Mucosa of descending colon (tissue), 3 donors: ENCODE results near the gene FZD8. TPM values are rescaled to one million over a fixed set of nuclear protein-coding genes. Genes with fewer than 3 reads are reported as not detected.

Source experiments
- ATAC-seq: fragments of 200-7000 bp; cut with Tn5 transposase; one replicate; pipeline ENCODE4 v1.9.1; 2020; ENCODE audit warnings: mild to moderate bottlenecking, moderate library complexity
- DNase-seq, 3 donors: peaks; one replicate each; pipeline ENCODE4 v3.0.0-alpha.2; 2020
- H3K36me3 ChIP-seq: fragments of 200-600 bp; one replicate; pipeline ENCODE4 v1.8.0; 2021; ENCODE audit warnings: low read depth, mild to moderate bottlenecking
- H3K4me1 ChIP-seq: fragments of 200-600 bp; one replicate; pipeline ENCODE4 v1.8.0; 2021; ENCODE audit warnings: low read depth, mild to moderate bottlenecking
- H3K4me3 ChIP-seq: fragments of 200-600 bp; one replicate; pipeline ENCODE4 v1.8.0; 2021; ENCODE audit warnings: mild to moderate bottlenecking
- H3K9me3 ChIP-seq: fragments of 200-600 bp; one replicate; pipeline ENCODE4 v1.8.0; 2021; ENCODE audit warnings: mild to moderate bottlenecking
- CTCF ChIP-seq: fragments of 200-600 bp; IDR thresholded peaks from one replicate; pipeline ENCODE4 v1.8.0; 2022; ENCODE audit warnings: antibody characterized with exemption, mild to moderate bottlenecking
- intact Hi-C, 2 donors: fragments of 100-400 bp; cut with DNase I in 1 of 2; cut with micrococcal nuclease in 1 of 2; formaldehyde crosslinking; loops; one replicate each; pipeline versions ENCODE4 v1.11.0 to v1.11.1; 2022; cut with DNase I, micrococcal nuclease
- total RNA-seq, 3 donors: library from RNA; stranded (reverse); fragmentation: NEBNext Ultra II Directional in 2 of 3; extraction: Animal tissue kit (Norgen Biotek cat#: 25700) in 2 of 3; gene quantifications; one replicate each; pipeline versions ENCODE4 v1.2.1 to v1.2.4, GENCODE V29; 2021 to 2023
- donor health status: DM: no; HTN: no; CAD: no; lungs with moderate emphysema.
- donor health status: DM: no; HTN: no; CAD: no.
- donor health status: DM: no; HTN: yes; CAD: no.

FZD8 gene
- total RNA-seq, 3 donors from 2014 or later = 13.4 to 31.3 (median 14.8) TPM

- Histone ChIP-seq H3K9me3 (no peaks in the 10 kb centered on the region), H3K4me1 (peaks cover 7% of the 10 kb centered on the region), H3K4me3 (no peak overlapping the region), H3K36me3 (no peaks in the 10 kb centered on the region)
- intact Hi-C loops = no loop called here
- TF ChIP-seq CTCF = no peak
- no peak for ATAC-seq
- DNase-seq = no peak
These were observed 10.7 kb downstream of the FZD8 start for GRCh38 chr10:35631404-35631803.

DNA sequence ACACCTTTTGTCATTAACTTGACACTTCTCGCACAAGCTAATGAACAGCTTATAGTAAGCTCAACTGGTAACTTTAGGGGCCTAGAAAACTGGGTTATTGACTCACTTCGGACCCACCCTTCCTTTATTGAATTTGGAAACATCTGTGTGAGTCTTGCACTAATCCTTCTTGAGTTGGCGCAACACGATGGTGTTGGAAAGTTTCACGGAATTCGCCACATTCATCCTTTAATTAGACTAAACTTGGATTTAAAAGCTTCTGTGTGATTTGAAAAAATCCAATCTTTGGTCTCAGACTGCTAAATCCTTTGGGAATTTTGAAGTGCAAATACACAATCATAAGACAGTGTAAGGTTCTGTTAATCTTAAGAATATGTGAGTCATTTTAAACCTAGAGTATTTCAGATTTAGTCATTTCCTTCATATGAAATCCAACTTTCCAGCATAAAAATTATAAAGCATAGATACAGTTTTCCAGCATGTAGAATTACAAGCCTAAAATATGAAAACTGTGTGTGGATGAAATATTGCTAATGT, 15.1 kb downstream of the FZD8 start:
- no peaks in the 10 kb centered on the region for H3K36me3 ChIP-seq
- no peak for TF ChIP-seq CTCF
- intact Hi-C loops = no loop called here
- ATAC-seq (no peak), DNase-seq (no peak)
- H3K9me3 ChIP-seq = no peaks in the 10 kb centered on the region
- H3K4me1 ChIP-seq = no peaks in the 10 kb centered on the region
- no peak overlapping the region for H3K4me3 ChIP-seq

- ATAC-seq = no peak
These were observed 27.8 kb downstream of the FZD8 start for GRCh38 chr10:35614312-35614711.

GRCh38 chr10:35613597-35614226, 28.4 kb downstream of the FZD8 start:
- TF ChIP-seq CTCF = no peak
- no peaks in the 10 kb centered on the region for H3K9me3 ChIP-seq
- DNase-seq (no peak), ATAC-seq (no peak)
- H3K4me1 ChIP-seq = no peaks in the 10 kb centered on the region
- H3K36me3 ChIP-seq = no peaks in the 10 kb centered on the region
- intact Hi-C loops = no loop called here
- H3K4me3 ChIP-seq = no peak overlapping the region

More at GRCh38 chr10:35614312-35614711, 27.8 kb downstream of the FZD8 start:
- no peaks in the 10 kb centered on the region for H3K9me3 ChIP-seq
- H3K4me3 ChIP-seq = no peak overlapping the region
- intact Hi-C loops = no loop called here
- no peaks in the 10 kb centered on the region for H3K4me1 ChIP-seq
- DNase-seq = no peak
- TF ChIP-seq CTCF = no peak
- no peaks in the 10 kb centered on the region for H3K36me3 ChIP-seq

- no peaks in the 10 kb centered on the region for H3K36me3 ChIP-seq
- H3K4me3 ChIP-seq = no peak overlapping the region
- ATAC-seq (no peak), DNase-seq (no peak)
- intact Hi-C loops = no loop called here
- no peaks in the 10 kb centered on the region for H3K9me3 ChIP-seq
- peaks cover 3% of the 10 kb centered on the region for H3K4me1 ChIP-seq
- TF ChIP-seq CTCF = no peak
These were observed 29.0 kb downstream of the FZD8 start for GRCh38 chr10:35613107-35613440.
